H1 (cell line): ENCODE results near the gene MCC. TPM values are rescaled to one million over a fixed set of nuclear protein-coding genes. Genes with fewer than 3 reads are reported as not detected.
A peak's percentile ranks its signal among the peaks of the same experiment; 100 is the strongest.

ENCODE experiments used
- CTCF ChIA-PET: fragments of 300-600 bp; sonication (Branson Sonifier 250); formaldehyde crosslinking; loops from one replicate; lab custom pipeline; 2021; ENCODE audit not compliant: partially characterized antibody; lab: Charles Lee
- POLR2A ChIA-PET: fragments of 300-600 bp; sonication (Branson Sonifier 250); formaldehyde crosslinking; loops from one replicate; lab custom pipeline; 2021; ENCODE audit warnings: inconsistent platforms; ENCODE audit not compliant: partially characterized antibody; lab: Charles Lee
- DNase-seq, 2 experiments: peaks; one replicate each; pipeline versions ENCODE4 v3.0.0 to v3.0.0-alpha.2; 2010 to 2022; ENCODE audit warnings: low spot score in 2 of 2, low read depth in 1 of 2, mixed read lengths in 1 of 2
- FAIRE-seq: peaks from 2 replicates; lab custom pipeline; 2011; peaks lifted over from hg19 to GRCh38; lab: Jason Lieb, UNC
- H2AFZ ChIP-seq: 2 replicates; pipeline ENCODE4 v1.8.1; 2012; ENCODE audit warnings: low read length, inconsistent platforms
- H2AK5ac ChIP-seq: 2 replicates; pipeline ENCODE4 v1.6.1; 2013; ENCODE audit warnings: low read depth, low read length
- H2BK120ac ChIP-seq: replicated peaks from 2 replicates; pipeline ENCODE3; 2013; ENCODE audit warnings: low read depth, low read length, inconsistent platforms
- H2BK12ac ChIP-seq: 2 replicates; pipeline ENCODE4 v1.6.1; 2013; ENCODE audit warnings: low read depth, low read length
- H2BK15ac ChIP-seq: 2 replicates; pipeline ENCODE4 v1.6.1; 2013; ENCODE audit warnings: low read length
- H2BK20ac ChIP-seq: 2 replicates; pipeline ENCODE4 v1.6.1; 2013; ENCODE audit warnings: low read length
- H2BK5ac ChIP-seq: 2 replicates; pipeline ENCODE4 v1.6.1; 2013; ENCODE audit warnings: low read depth, low read length
- H3K14ac ChIP-seq: 2 replicates; pipeline ENCODE4 v1.6.1; 2013; ENCODE audit warnings: inconsistent platforms; ENCODE audit not compliant: insufficient read length
- H3K18ac ChIP-seq: 2 replicates; pipeline ENCODE4 v1.6.1; 2013; ENCODE audit warnings: low read length; ENCODE audit errors: extremely low read depth
- H3K23ac ChIP-seq: 2 replicates; pipeline ENCODE4 v1.6.1; 2013; ENCODE audit warnings: inconsistent platforms; ENCODE audit not compliant: insufficient read length
- H3K23me2 ChIP-seq: 2 replicates; pipeline ENCODE4 v1.6.1; 2013; ENCODE audit warnings: low read depth, low read length
- H3K27ac ChIP-seq: 2 replicates; pipeline ENCODE4 v1.6.1; 2011; ENCODE audit warnings: low read depth, low read length, inconsistent platforms
- H3K27me3 ChIP-seq, 4 experiments: replicated peaks in 1 of 4; 1 replicate in 1 of 4; 2 replicates in 3 of 4; pipeline versions ENCODE4 v1.6.1 to v1.8.1; 2011 to 2013; ENCODE audit warnings: low read length in 3 of 4, mild to moderate bottlenecking in 3 of 4, inconsistent platforms in 2 of 4, mixed read lengths in 2 of 4, moderate library complexity in 1 of 4; ENCODE audit not compliant: control insufficient read depth in 3 of 4, insufficient read depth in 3 of 4; ENCODE audit errors: extremely low read depth in 1 of 4
- H3K36me3 ChIP-seq, 4 experiments: 2 replicates each; pipeline versions ENCODE4 v1.6.1 to v1.8.1; 2011 to 2013; ENCODE audit warnings: mild to moderate bottlenecking in 4 of 4, low read length in 3 of 4, moderate library complexity in 2 of 4, control low read depth in 1 of 4, inconsistent platforms in 1 of 4; ENCODE audit not compliant: insufficient read depth in 4 of 4, control insufficient read depth in 2 of 4
- H3K4ac ChIP-seq: replicated peaks from 2 replicates; pipeline ENCODE3; 2013; ENCODE audit warnings: low read length, low read depth, mixed read lengths, inconsistent platforms; ENCODE audit not compliant: insufficient read length
- H3K4me1 ChIP-seq, 4 experiments: replicated peaks in 1 of 4; 1 replicate in 1 of 4; 2 replicates in 3 of 4; pipeline versions ENCODE4 v1.6.1 to v1.8.1; 2011 to 2013; ENCODE audit warnings: low read length in 3 of 4, inconsistent platforms in 2 of 4, mixed read lengths in 1 of 4; ENCODE audit not compliant: insufficient read depth in 4 of 4, control insufficient read depth in 3 of 4
- H3K4me2 ChIP-seq, 2 experiments: 2 replicates each; pipeline versions ENCODE4 v1.6.1 to v1.8.1; 2011 to 2013; ENCODE audit warnings: low read depth in 2 of 2, low read length in 2 of 2, control low read depth in 1 of 2, inconsistent platforms in 1 of 2, mild to moderate bottlenecking in 1 of 2; ENCODE audit not compliant: insufficient read depth in 1 of 2
- H3K4me3 ChIP-seq, 4 experiments: fragments of 200-600, 300-600 bp in 1 of 4; sonication (generic), shearing (Covaris generic), sonication (Bioruptor Twin) in 1 of 4; 2 replicates each; pipeline versions ENCODE4 v1.5.1 to v1.8.1; 2011 to 2016; ENCODE audit warnings: low read length in 4 of 4, low read depth in 3 of 4, control low read depth in 2 of 4, inconsistent platforms in 2 of 4, mild to moderate bottlenecking in 2 of 4, mixed read lengths in 1 of 4, moderate library complexity in 1 of 4; ENCODE audit not compliant: insufficient read depth in 2 of 4; ENCODE audit errors: extremely low read depth in 1 of 4
- H3K56ac ChIP-seq: replicated peaks from 2 replicates; pipeline ENCODE3; 2013; ENCODE audit warnings: low read depth, mild to moderate bottlenecking, mixed read lengths, low read length, inconsistent platforms; ENCODE audit not compliant: insufficient read length
- H3K79me1 ChIP-seq: 2 replicates; pipeline ENCODE4 v1.6.1; 2013; ENCODE audit warnings: low read depth, low read length, control low read depth
- H3K79me2 ChIP-seq, 2 experiments: 2 replicates each; pipeline versions ENCODE4 v1.6.1 to v1.8.1; 2012 to 2013; ENCODE audit warnings: low read length in 2 of 2, mild to moderate bottlenecking in 2 of 2, inconsistent platforms in 1 of 2; ENCODE audit not compliant: insufficient read depth in 2 of 2, control insufficient read depth in 1 of 2
- H3K9ac ChIP-seq, 4 experiments: replicated peaks in 1 of 4; 1 replicate in 1 of 4; 2 replicates in 3 of 4; pipeline versions ENCODE4 v1.6.1 to v1.8.1; 2011 to 2013; ENCODE audit warnings: low read depth in 3 of 4, low read length in 3 of 4, control low read depth in 2 of 4, mild to moderate bottlenecking in 2 of 4, moderate library complexity in 2 of 4, inconsistent platforms in 1 of 4; ENCODE audit errors: extremely low read depth in 1 of 4
- H3K9me3 ChIP-seq, 2 experiments: 2 replicates each; pipeline versions ENCODE4 v1.6.1 to v1.8.1; 2012 to 2013; ENCODE audit warnings: mild to moderate bottlenecking in 2 of 2, moderate library complexity in 2 of 2, control low read depth in 1 of 2, inconsistent platforms in 1 of 2, low read depth in 1 of 2, low read length in 1 of 2, mixed read lengths in 1 of 2; ENCODE audit not compliant: insufficient read depth in 2 of 2
- H4K20me1 ChIP-seq, 2 experiments: replicated peaks in 1 of 2; 2 replicates each; pipeline versions ENCODE3 to v1.8.1; 2011 to 2013; ENCODE audit warnings: inconsistent platforms in 2 of 2, low read length in 2 of 2, mild to moderate bottlenecking in 1 of 2; ENCODE audit not compliant: insufficient read depth in 2 of 2, control insufficient read depth in 1 of 2
- H4K5ac ChIP-seq: 2 replicates; pipeline ENCODE4 v1.6.1; 2013; ENCODE audit warnings: low read length, low read depth, mixed read lengths, inconsistent platforms; ENCODE audit not compliant: insufficient read length
- H4K8ac ChIP-seq: 2 replicates; pipeline ENCODE4 v1.8.0; 2013; ENCODE audit warnings: mild to moderate bottlenecking, moderate library complexity, low read length, inconsistent platforms; ENCODE audit not compliant: insufficient read depth; ENCODE audit errors: extremely low read depth
- H4K91ac ChIP-seq: replicated peaks from 2 replicates; pipeline ENCODE3; 2013; ENCODE audit warnings: low read length, mixed read lengths, inconsistent platforms; ENCODE audit not compliant: insufficient read length
- KDM1A ChIP-seq: fragments of 200-600, 300-600 bp; sonication (generic); IDR thresholded peaks from 2 replicates; pipeline ENCODE4 v1.7.1; 2016; ENCODE audit warnings: mild to moderate bottlenecking, low read length, borderline replicate concordance
- NANOG ChIP-seq: IDR thresholded peaks from 2 replicates; pipeline ENCODE4 v1.6.1; 2011; ENCODE audit warnings: low read length, low read depth, mild to moderate bottlenecking, inconsistent platforms; ENCODE audit not compliant: insufficient read depth, poor library complexity, severe bottlenecking
- PHF8 ChIP-seq: fragments of 200-600 bp; sonication (generic); conservative IDR thresholded peaks from 2 replicates; pipeline ENCODE4 v1.7.1; 2012; ENCODE audit warnings: low read depth, mild to moderate bottlenecking, inconsistent platforms, low read length, moderate library complexity
- YY1 ChIP-seq: IDR thresholded peaks from 2 replicates; pipeline ENCODE4 v1.6.1; 2011; ENCODE audit warnings: low read depth, mild to moderate bottlenecking, low read length
- WGBS, 2 experiments: shearing (Covaris generic) in 1 of 2; methylation state at CpG; one replicate each; pipeline versions ENCODE4 v1.1.6 to v1.1.7; 2013 to 2015; ENCODE audit warnings: low lambda C conversion rate in 2 of 2, mixed read lengths in 2 of 2, inconsistent platforms in 1 of 2, low coverage in 1 of 2, missing lambda C conversion rate in 1 of 2; ENCODE audit not compliant: insufficient replicate concordance in 2 of 2, insufficient coverage in 1 of 2, insufficient read length in 1 of 2; ENCODE audit errors: extremely low coverage in 1 of 2, missing lambda C conversion rate in 1 of 2; 5-methylcytosine and 5-hydroxymethylcytosine counted together
- polyA plus RNA-seq, 7 experiments: library from polyadenylated mRNA; depleted of rRNA in 3 of 7; stranded (reverse) in 5 of 7; unstranded in 2 of 7; fragments of >200 nt in 5 of 7; fragments of 200-250 nt in 2 of 7; gene quantifications; 1 replicate in 5 of 7; 2 replicates in 1 of 7; 4 replicates in 1 of 7; pipeline versions ENCODE4 v1.2.1 to v1.2.3, GENCODE V29; 2011 to 2013; ENCODE audit warnings: missing spikeins in 2 of 7, mixed read lengths in 2 of 7
- total RNA-seq: library from RNA; stranded (reverse); fragmentation: NEBNext Ultra II Directional; extraction: Animal tissue kit (Norgen Biotek cat#: 25700); gene quantifications from 2 replicates; pipeline ENCODE4 v1.2.1, GENCODE V29; 2021
- TF ChIP-seq, protein P1 (sequence below): IDR thresholded peaks from 2 replicates; pipeline ENCODE4 v1.6.1; 2012; ENCODE audit warnings: inconsistent platforms

MCC gene
- total and polyA plus RNA-seq, 2 of the 8 experiments (the other 6 are each of a cell fraction or from before 2014, with no cell fraction given): 2.6 to 18.3 TPM

DNA sequence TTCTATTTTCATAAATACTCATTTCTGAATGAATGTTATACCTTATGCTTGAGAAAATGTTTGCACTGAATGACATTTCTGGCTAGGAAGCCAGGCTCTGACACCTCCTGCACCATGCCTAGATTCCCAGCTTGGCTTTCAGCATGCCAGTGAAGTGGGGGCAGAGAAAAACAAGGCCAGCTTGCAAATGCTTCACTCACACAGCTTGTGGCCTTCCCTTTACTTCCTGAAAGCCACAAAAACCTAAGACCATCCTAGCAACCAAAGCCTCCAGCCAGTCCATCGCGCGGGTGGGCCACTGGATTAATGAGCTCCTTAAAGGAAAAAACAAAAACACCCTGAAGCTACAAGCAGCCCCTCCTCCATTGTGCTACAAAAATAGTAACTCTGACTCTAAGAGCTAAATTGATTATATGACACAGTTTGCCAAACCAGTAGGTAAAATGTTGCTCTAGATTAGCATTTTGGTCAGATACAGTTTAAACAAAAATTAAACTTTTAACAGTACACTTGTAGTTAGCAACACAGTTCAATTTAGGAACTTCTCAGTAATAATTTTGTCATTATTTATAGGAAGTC lies 213.3 kb downstream of the MCC start:
- H2BK120ac ChIP-seq: no peak overlapping the region
- H3K4ac ChIP-seq: no peak overlapping the region
- H4K91ac ChIP-seq: no peak overlapping the region
- H3K9ac ChIP-seq: no peak overlapping the region
- H3K4me2 ChIP-seq: peak overlapping the region; percentile 5 to 34; a peak in 2 of 4 replicates
- no peaks in the 10 kb centered on the region for H3K27me3 ChIP-seq
- peaks cover 0 to 32% (median 16%) of the 10 kb centered on the region in 4 experiments; a peak in 5 of 7 replicates for H3K4me1 ChIP-seq
- H3K9me3 ChIP-seq: no peaks in the 10 kb centered on the region
- H3K18ac ChIP-seq: no peak overlapping the region; the same call in 1 of the 2 replicates
- peak; percentile 79 for FAIRE-seq
- H2BK12ac ChIP-seq: no peak overlapping the region
- no peaks in the 10 kb centered on the region for H4K20me1 ChIP-seq
- H3K79me1 ChIP-seq: 0 out of 2 replicates have a peak, but pooled peaks cover 5% of the 10 kb centered on the region
- TF ChIP-seq KDM1A (no peak), YY1 (0 out of 2 replicates have a peak, but pooled peaks have one; percentile 23), NANOG (no peak), PHF8 (no peak)
- TF ChIP-seq, protein P1, sequence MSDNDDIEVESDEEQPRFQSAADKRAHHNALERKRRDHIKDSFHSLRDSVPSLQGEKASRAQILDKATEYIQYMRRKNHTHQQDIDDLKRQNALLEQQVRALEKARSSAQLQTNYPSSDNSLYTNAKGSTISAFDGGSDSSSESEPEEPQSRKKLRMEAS: 0 out of 2 replicates have a peak, but pooled peaks have one; percentile 27
- ChIA-PET CTCF (interaction anchor here (0.7 to 1.8 kb wide), 9 partner anchors 9 to 217 kb away, joined by 3 to 7 read pairs (median 4); no protein-coding TSS in a partner anchor), POLR2A (no interaction called here)
- 15% methylated on average over 3 of the region's 3 CpGs; no CpG with 5 or more reads in 1 of the 2 experiments for WGBS, 2 experiments
- peaks cover 0 to 60% of the 10 kb centered on the region in 2 experiments; a peak in 2 of 4 replicates for H3K79me2 ChIP-seq
- no peak overlapping the region for H3K27ac ChIP-seq
- H2BK20ac ChIP-seq: no peak overlapping the region
- H2AK5ac ChIP-seq: no peak overlapping the region
- no peak overlapping the region for H3K14ac ChIP-seq
- H2BK5ac ChIP-seq: peak overlapping the region; percentile 71; the same call in 1 of the 2 replicates
- no peak overlapping the region for H4K8ac ChIP-seq
- DNase-seq: no peak
- H3K23me2 ChIP-seq: no peaks in the 10 kb centered on the region
- peak overlapping the region; percentile 68 for H4K5ac ChIP-seq
- no peak overlapping the region for H2AFZ ChIP-seq
- H3K23ac ChIP-seq: no peak overlapping the region
- peak overlapping the region in 1 of 4 experiments; percentile 12; a peak in 1 of 8 replicates for H3K4me3 ChIP-seq
- H2BK15ac ChIP-seq: no peak overlapping the region; the same call in 1 of the 2 replicates
- H3K36me3 ChIP-seq: no peaks in the 10 kb centered on the region
- H3K56ac ChIP-seq: no peak overlapping the region
